Measurements from ENCODE around the gene ZNF260.

Gene ZNF260

DNA sequence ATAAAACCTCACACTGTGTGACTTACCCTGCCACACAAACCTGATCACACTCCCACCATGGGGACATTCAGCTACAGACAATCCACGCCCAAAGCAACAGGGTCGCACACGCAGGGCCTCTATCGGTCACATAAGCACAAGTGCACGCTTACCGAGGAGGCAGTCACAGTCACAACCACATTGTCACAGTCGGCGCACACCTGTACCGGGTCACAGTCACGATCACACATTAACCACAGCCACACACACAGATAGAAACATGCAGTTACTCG lies 39.3 kb downstream of the ZNF260 start:
- H3K36me3 ChIP-seq (ENCODE audit: control insufficient read depth, low read depth, low read length), result no peaks in the 10 kb centered on the region
- peak overlapping the region; percentile 89 for H3K9ac ChIP-seq (ENCODE audit: low read length)
- peaks cover 5% of the 10 kb centered on the region for H3K9me3 ChIP-seq (ENCODE audit: control insufficient read depth, low read depth, low read length)
- peak overlapping the region; percentile 71 for H3K27ac ChIP-seq (ENCODE audit: low read length)
- no peaks in the 10 kb centered on the region for H3K4me1 ChIP-seq (ENCODE audit: control insufficient read depth, low read depth, low read length)
- no peaks in the 10 kb centered on the region for H3K27me3 ChIP-seq (ENCODE audit: control insufficient read depth, insufficient read depth, low read length)
- peak overlapping the region; percentile 96 for H3K4me3 ChIP-seq (ENCODE audit: low read length)

DNA sequence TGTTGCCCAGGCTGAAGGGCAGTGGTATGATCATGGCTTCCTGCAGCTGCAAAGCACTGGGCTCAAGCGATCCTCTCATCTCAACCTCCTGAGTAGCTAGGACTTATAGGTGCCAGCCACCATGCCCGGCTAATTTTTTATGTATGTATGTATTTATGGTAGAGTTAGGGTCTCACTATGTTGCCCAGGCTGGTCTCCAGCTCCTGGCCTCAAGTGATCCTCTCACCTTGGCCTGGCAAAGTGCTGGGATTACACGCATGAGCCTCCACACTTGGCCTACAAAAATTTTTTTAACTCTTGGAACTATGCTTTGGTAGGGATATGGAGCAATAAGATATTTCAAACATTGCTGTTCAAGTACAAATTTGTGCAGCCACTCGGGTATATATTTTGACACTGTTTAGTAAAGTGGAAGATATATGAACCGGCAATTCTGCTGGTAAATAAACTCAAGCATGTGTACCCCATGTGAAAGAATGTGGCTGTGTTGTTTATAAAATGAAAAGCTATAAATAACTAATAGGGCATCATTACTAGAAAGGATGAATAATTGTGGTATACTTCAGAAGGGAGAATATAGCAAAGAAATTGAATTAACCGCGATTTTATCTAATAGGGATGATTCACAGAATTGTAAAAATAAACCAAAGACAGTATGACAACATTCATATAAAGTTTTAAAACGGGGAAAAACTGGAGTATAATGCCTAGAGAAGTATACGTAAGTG lies 39.8 kb downstream of the ZNF260 start:
- peak overlapping the region; percentile 71 for H3K27ac ChIP-seq (ENCODE audit: low read length)
- H3K36me3 ChIP-seq (ENCODE audit: control insufficient read depth, low read depth, low read length), result no peaks in the 10 kb centered on the region
- peak overlapping the region; percentile 89 for H3K9ac ChIP-seq (ENCODE audit: low read length)
- no peaks in the 10 kb centered on the region for H3K4me1 ChIP-seq (ENCODE audit: control insufficient read depth, low read depth, low read length)
- no peaks in the 10 kb centered on the region for H3K27me3 ChIP-seq (ENCODE audit: control insufficient read depth, insufficient read depth, low read length)
- H3K9me3 ChIP-seq (ENCODE audit: control insufficient read depth, low read depth, low read length), result peaks cover 5% of the 10 kb centered on the region
- H3K4me3 ChIP-seq (ENCODE audit: low read length), result peak overlapping the region; percentile 96

DNA sequence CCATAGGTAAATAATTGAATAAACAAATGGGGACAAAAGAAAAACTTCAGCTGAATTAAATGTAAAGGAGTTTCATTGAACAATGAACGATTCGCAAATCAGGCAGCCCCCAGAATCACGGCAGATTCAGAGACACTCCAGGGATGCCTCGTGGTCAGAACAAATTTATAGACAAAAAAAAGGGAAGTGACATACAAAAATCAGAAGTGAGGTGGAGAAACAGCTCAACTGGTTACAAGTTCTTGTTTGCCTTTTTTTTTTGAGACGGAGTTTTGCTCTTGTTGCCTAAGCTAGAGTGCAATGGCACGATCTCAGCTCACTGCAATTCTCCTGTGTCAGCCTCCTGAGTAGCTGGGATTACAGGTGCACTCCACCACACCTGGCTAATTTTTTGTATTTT lies 44.4 kb downstream of the ZNF260 start:
- H3K27me3 ChIP-seq (ENCODE audit: control insufficient read depth, insufficient read depth, low read length), result no peaks in the 10 kb centered on the region
- H3K4me1 ChIP-seq (ENCODE audit: control insufficient read depth, low read depth, low read length), result no peaks in the 10 kb centered on the region
- H3K9ac ChIP-seq (ENCODE audit: low read length), result no peak overlapping the region
- H3K9me3 ChIP-seq (ENCODE audit: control insufficient read depth, low read depth, low read length), result no peaks in the 10 kb centered on the region
- no peaks in the 10 kb centered on the region for H3K36me3 ChIP-seq (ENCODE audit: control insufficient read depth, low read depth, low read length)
- H3K27ac ChIP-seq (ENCODE audit: low read length), result no peak overlapping the region
- no peak overlapping the region for H3K4me3 ChIP-seq (ENCODE audit: low read length)

DNA sequence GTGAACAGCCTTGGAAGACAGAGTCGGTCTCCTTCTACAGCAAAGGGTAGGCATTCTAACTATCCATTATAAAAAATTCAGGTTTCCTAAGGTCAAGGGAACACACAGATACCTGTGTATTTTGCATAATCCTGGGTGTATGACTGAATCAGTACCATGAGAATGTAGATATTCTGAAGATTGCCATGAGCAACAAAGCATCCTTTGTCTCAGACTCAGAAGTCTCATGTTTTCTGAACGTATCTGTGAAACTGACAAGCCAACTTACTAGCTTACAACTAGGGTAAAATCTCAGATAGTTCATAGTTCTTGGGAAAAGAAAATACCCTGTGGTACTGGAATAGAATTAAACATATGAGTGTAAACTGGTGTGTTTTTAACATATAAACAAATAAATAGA lies 45.2 kb downstream of the ZNF260 start:
- no peaks in the 10 kb centered on the region for H3K4me1 ChIP-seq (ENCODE audit: control insufficient read depth, low read depth, low read length)
- no peak overlapping the region for H3K4me3 ChIP-seq (ENCODE audit: low read length)
- H3K36me3 ChIP-seq (ENCODE audit: control insufficient read depth, low read depth, low read length), result no peaks in the 10 kb centered on the region
- H3K27ac ChIP-seq (ENCODE audit: low read length), result no peak overlapping the region
- H3K9me3 ChIP-seq (ENCODE audit: control insufficient read depth, low read depth, low read length), result no peaks in the 10 kb centered on the region
- H3K9ac ChIP-seq (ENCODE audit: low read length), result no peak overlapping the region
- H3K27me3 ChIP-seq (ENCODE audit: control insufficient read depth, insufficient read depth, low read length), result no peaks in the 10 kb centered on the region

Data from iPS-18a (cell line).